Measurements from ENCODE around the gene TMOD1.
A peak's percentile ranks its signal among the peaks of the same experiment; 100 is the strongest.

TMOD1 gene

DNA sequence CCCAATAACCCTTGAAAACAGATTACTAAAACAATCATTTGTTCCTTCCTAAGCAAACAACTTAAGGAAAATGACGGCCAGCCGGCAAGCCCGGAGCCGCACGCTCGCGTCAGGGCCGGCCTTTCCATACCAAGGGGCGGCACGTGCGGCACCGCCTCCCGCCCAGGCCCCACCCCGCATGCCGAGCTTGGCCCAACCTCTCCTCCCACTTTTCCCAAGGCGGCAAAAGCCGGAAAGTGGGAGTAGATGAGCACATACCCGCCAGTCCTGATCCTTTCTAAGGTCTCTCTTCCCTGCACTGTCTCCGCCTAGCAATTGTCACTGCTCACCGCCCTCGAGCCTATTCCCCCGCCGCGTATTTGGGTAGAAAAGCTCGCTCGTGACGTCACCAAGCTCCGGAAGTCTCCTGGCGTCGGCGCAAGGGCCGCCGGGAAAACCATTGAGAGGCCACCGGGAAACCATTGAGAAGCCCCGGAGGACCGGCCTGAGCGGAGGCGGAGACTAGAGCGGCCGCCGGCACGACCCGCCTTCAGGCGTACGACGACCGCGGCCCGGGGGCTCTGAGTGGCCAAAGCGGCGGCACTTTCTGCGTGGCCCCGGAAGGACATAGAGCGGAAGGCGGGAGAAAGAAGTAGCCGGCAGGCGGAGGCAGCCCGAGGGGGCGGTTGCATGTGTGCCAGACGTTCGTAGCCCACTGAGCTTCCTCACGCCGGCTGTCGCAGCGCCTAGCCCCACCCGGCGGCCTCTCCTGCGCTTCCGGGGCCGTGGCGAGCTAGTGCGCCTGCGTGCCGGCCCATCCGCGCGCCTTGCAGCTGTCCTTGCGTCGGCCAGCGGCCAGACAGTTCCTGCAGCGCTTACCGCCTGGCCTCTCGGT lies 131.8 kb downstream of the TMOD1 start, which contains the start of the genes NCBP1 and TSTD2:
NCBP1 (plus strand) TSS at position 837 of the 874 bp plus-strand sequence. CDS start 61 bp downstream, outside the sequence.
TSTD2 (minus strand) TSS at position 384 of the 874 bp plus-strand sequence. CDS start 5,806 bp downstream, outside the sequence.
- Mint-ChIP-seq H3K27me3 (ENCODE audit: low read depth) (no peaks in the 10 kb centered on the region), H3K36me3 (ENCODE audit: low read depth) (no peaks in the 10 kb centered on the region), H3K4me1 (peaks cover 50% of the 10 kb centered on the region), H3K4me3 (peak within 1 kb of the TSS; percentile 92 to 95 (median 92)), H3K9me3 (no peaks in the 10 kb centered on the region), H3K27ac (peak within 1 kb of the TSS; percentile 96 to 100 (median 99))
- TF ChIP-seq, protein P1, sequence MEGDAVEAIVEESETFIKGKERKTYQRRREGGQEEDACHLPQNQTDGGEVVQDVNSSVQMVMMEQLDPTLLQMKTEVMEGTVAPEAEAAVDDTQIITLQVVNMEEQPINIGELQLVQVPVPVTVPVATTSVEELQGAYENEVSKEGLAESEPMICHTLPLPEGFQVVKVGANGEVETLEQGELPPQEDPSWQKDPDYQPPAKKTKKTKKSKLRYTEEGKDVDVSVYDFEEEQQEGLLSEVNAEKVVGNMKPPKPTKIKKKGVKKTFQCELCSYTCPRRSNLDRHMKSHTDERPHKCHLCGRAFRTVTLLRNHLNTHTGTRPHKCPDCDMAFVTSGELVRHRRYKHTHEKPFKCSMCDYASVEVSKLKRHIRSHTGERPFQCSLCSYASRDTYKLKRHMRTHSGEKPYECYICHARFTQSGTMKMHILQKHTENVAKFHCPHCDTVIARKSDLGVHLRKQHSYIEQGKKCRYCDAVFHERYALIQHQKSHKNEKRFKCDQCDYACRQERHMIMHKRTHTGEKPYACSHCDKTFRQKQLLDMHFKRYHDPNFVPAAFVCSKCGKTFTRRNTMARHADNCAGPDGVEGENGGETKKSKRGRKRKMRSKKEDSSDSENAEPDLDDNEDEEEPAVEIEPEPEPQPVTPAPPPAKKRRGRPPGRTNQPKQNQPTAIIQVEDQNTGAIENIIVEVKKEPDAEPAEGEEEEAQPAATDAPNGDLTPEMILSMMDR (IDR thresholded peaks at IDR 0.05; ENCODE audit: unreplicated experiment in 3 of 3), result no peak

DNA sequence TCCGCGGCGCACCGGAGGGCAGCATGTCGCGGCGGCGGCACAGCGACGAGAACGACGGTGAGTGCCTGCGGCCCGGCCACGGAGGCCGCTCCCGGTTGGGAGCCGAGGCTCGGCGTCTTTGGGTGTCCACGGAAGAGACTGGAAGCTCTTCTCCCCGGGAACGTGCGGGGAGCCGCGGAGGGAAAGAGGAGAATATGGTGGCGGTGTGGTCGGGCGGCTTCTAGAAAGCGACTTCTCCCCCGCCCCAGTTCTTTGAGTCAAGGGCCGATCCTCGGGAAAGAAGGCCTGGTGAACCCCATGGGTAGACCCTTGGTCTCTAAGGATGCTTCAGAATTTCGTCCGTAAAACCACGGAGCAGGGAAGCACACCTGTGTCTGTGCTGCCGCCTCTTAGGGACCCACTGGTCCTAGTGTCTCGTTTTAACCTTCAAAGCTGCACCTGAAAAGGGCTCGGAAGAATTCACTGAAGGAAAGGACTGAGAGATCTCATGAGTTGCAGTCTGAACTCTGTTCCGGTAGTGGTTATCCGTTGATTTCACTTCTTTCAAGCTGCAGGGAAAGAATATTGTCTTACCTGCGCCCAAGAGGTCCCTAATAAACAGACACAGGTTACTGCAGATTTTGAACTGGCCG lies 132.5 kb downstream of the TMOD1 start:
- Mint-ChIP-seq H3K36me3 (ENCODE audit: low read depth) (no peaks in the 10 kb centered on the region), H3K27ac (peak overlapping the region; percentile 96 to 100 (median 99)), H3K4me1 (peaks cover 54% of the 10 kb centered on the region), H3K4me3 (peak overlapping the region; percentile 92 to 95 (median 92)), H3K9me3 (no peaks in the 10 kb centered on the region), H3K27me3 (ENCODE audit: low read depth) (no peaks in the 10 kb centered on the region)
- TF ChIP-seq, protein P1 (IDR thresholded peaks at IDR 0.05; ENCODE audit: unreplicated experiment in 3 of 3), result no peak

DNA sequence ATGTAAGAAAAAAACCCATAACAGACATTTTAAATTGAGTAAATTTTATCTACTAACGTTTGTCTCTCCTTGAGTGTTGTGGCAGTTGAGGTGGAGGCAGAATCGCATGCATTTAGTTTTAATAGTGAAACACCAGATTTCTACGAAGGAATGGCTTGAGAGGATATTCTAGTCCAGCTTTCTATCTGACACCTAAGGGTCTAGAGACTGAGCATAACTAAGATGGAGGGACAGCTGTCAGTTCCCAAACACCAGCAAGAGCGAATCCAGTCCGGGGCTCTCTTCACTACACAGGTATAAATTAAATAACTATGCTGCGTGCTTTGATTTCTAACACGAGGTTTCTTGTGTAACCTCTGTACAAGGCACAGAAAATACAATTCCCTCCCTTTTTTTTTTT lies 133.6 kb downstream of the TMOD1 start:
- Mint-ChIP-seq H3K4me3 (peak overlapping the region; percentile 92 to 95 (median 92)), H3K9me3 (no peaks in the 10 kb centered on the region), H3K36me3 (ENCODE audit: low read depth) (no peaks in the 10 kb centered on the region), H3K27ac (peak overlapping the region; percentile 96 to 100 (median 99)), H3K27me3 (ENCODE audit: low read depth) (no peaks in the 10 kb centered on the region), H3K4me1 (peaks cover 50% of the 10 kb centered on the region)
- TF ChIP-seq, protein P1 (IDR thresholded peaks at IDR 0.05; ENCODE audit: unreplicated experiment in 3 of 3), result no peak

DNA sequence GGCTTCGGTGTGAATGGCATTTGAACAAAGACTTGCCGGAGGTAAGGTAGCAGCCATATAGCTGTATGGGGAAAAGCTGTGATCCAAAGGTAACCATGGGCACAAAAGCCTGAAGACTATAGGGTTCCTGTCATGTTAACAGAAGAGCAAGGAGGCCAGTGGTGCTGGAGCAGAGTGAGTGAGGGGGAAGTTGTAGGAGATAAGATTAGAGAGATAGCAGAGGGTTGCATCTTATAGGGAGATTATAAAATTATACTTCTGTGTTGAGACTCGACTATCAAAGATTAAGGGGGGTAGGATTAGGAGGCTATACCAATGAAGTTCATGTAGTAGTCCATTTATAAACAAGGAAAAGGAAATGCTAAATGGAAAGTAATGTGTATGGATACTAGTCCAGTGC lies 135.4 kb downstream of the TMOD1 start:
- peak overlapping the region; percentile 2 to 73 (median 22) for H3K4me3 Mint-ChIP-seq
- H3K27ac Mint-ChIP-seq, result peak overlapping the region in 1 of 3 experiments; percentile 2

DNA sequence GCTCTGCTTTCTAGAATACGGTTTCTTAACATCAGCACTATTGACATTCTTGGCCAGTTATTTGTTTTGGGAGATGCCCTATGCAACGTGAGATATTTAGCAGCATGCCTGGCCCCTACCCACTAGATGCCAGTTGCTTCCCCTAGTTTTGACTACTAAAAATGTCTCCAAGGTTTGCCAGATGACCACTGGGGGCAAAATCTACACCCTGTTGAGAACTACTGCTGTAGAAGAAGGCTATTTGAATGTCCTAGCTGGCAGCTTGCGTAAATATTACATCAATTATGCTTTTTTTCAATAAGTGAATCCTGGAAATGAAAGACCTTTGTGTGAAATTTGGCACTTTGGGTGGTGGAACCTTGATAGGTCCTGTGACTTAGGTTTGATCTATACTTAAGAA lies 137.2 kb downstream of the TMOD1 start:
- peaks cover 49% of the 10 kb centered on the region for H3K4me1 Mint-ChIP-seq
- H3K4me3 Mint-ChIP-seq, result no peak overlapping the region
- H3K9me3 Mint-ChIP-seq, result no peaks in the 10 kb centered on the region
- peaks cover 15% of the 10 kb centered on the region for H3K36me3 Mint-ChIP-seq (ENCODE audit: low read depth)
- TF ChIP-seq, protein P1 (IDR thresholded peaks at IDR 0.05; ENCODE audit: unreplicated experiment in 3 of 3), result no peak
- no peak overlapping the region for H3K27ac Mint-ChIP-seq
- H3K27me3 Mint-ChIP-seq (ENCODE audit: low read depth), result no peaks in the 10 kb centered on the region

More for the DNA sequence above, 135.4 kb downstream of the TMOD1 start:
- Mint-ChIP-seq H3K36me3 (ENCODE audit: low read depth) (peaks cover 5% of the 10 kb centered on the region), H3K27me3 (ENCODE audit: low read depth) (no peaks in the 10 kb centered on the region), H3K4me1 (peaks cover 51% of the 10 kb centered on the region), H3K9me3 (no peaks in the 10 kb centered on the region)
- TF ChIP-seq, protein P1 (IDR thresholded peaks at IDR 0.05; ENCODE audit: unreplicated experiment in 3 of 3), result no peak

All from nephron (organoid).